K562 (cell line): ENCODE results near the gene TSSK2. TPM values are rescaled to one million over a fixed set of nuclear protein-coding genes. Genes with fewer than 3 reads are reported as not detected.

Experiments
- ARID2 ChIP-seq: fragments of 450-650 bp; IDR thresholded peaks from 2 replicates; pipeline ENCODE4 v1.6.1; 2017; ENCODE audit warnings: antibody characterized with exemption, mild to moderate bottlenecking
- CHD1 ChIP-seq: fragments of 200-600 bp; sonication (generic); IDR thresholded peaks from one replicate; pipeline ENCODE4 v1.6.1; 2012; ENCODE audit warnings: mild to moderate bottlenecking, moderate library complexity, low read length, inconsistent platforms
- ELF4 ChIP-seq: fragments of 450-650 bp; formaldehyde crosslinking; IDR thresholded peaks from 2 replicates; pipeline ENCODE4 v1.4.0; 2022; ENCODE audit warnings: missing genetic modification characterization
- HES1 ChIP-seq: fragments of 450-650 bp; IDR thresholded peaks from 2 replicates; pipeline ENCODE4 v1.6.1; 2016; ENCODE audit warnings: low read depth, mild to moderate bottlenecking, moderate library complexity
- MXI1 ChIP-seq: IDR thresholded peaks from 2 replicates; pipeline ENCODE4 v1.6.1; 2011; ENCODE audit warnings: low read depth, mild to moderate bottlenecking, improper control_type of control experiment, low read length
- PHF8 ChIP-seq: fragments of 200-600 bp; sonication (generic); IDR thresholded peaks from 2 replicates; pipeline ENCODE4 v1.6.1; 2012; ENCODE audit warnings: mixed run types, mild to moderate bottlenecking, inconsistent platforms, low read length, moderate library complexity, borderline replicate concordance
- PML ChIP-seq: IDR thresholded peaks from 2 replicates; pipeline ENCODE4 v1.6.1; 2012; ENCODE audit warnings: low read length, inconsistent platforms
- POLR2B ChIP-seq: fragments of 450-650 bp; IDR thresholded peaks from 2 replicates; pipeline ENCODE4 v1.6.1; 2018; ENCODE audit warnings: low read depth; ENCODE audit not compliant: partially characterized antibody
- PRPF4 ChIP-seq: fragments of 200-400 bp; formaldehyde crosslinking; IDR thresholded peaks from one replicate; pipeline ENCODE4 v1.6.1; 2017; ENCODE audit warnings: low read length, low read depth, mild to moderate bottlenecking; ENCODE audit not compliant: insufficient read depth, poor library complexity, severe bottlenecking
- SMAD1 ChIP-seq: fragments of 150-350 bp; IDR thresholded peaks from 2 replicates; pipeline ENCODE4 v1.6.1; 2014; ENCODE audit warnings: low read length, low read depth; ENCODE audit not compliant: partially characterized antibody
- SPI1 ChIP-seq: IDR thresholded peaks from 2 replicates; pipeline ENCODE4 v1.6.1; 2011; ENCODE audit warnings: low read depth, low read length, control low read depth, borderline replicate concordance
- TBL1XR1 ChIP-seq, 2 experiments: IDR thresholded peaks; 2 replicates each; pipeline ENCODE4 v1.6.1; 2012; ENCODE audit warnings: improper control_type of control experiment in 2 of 2, low read length in 2 of 2, mild to moderate bottlenecking in 1 of 2
- WHSC1 ChIP-seq: IDR thresholded peaks from one replicate; pipeline ENCODE4 v1.6.1; 2012; ENCODE audit warnings: low read length, control low read depth, inconsistent platforms
- ZKSCAN1 ChIP-seq: fragments of 150-350 bp; IDR thresholded peaks from 2 replicates; pipeline ENCODE4 v1.6.1; 2016; ENCODE audit warnings: low read depth, low read length
- ZNF76 ChIP-seq: fragments of 250-450 bp; sonication (Bioruptor Pico); IDR thresholded peaks from 2 replicates; pipeline ENCODE4 v1.4.0; 2020; ENCODE audit warnings: mild to moderate bottlenecking, moderate library complexity, borderline replicate concordance
- ZNF764 ChIP-seq: fragments of 250-450 bp; sonication (Bioruptor Pico); IDR thresholded peaks from 2 replicates; pipeline ENCODE4 v1.4.0; 2020; ENCODE audit warnings: low read depth, mild to moderate bottlenecking, moderate library complexity
- polyA plus RNA-seq, 8 experiments: library from polyadenylated mRNA; depleted of rRNA in 4 of 8; stranded (reverse) in 5 of 8; unstranded in 3 of 8; fragments of >200 nt; fragmentation: Nextera tagmentation in 2 of 8; fragmentation: Illumina TruSeq in 1 of 8; extraction: Ambion mirVana in 2 of 8; extraction: Trizol in 1 of 8; gene quantifications; 2 replicates each; pipeline versions ENCODE4 v1.2.1 to v1.2.3, GENCODE V29; 2011 to 2014; ENCODE audit warnings: inconsistent platforms in 1 of 8, missing spikeins in 1 of 8
- total RNA-seq, 7 experiments: library from RNA; depleted of rRNA in 6 of 7; stranded (reverse); fragments of >200 nt in 6 of 7; fragmentation: Illumina TruSeq in 2 of 7; extraction: Trizol in 2 of 7; gene quantifications; 2 replicates each; pipeline versions ENCODE4 v1.2.1 to v1.2.3, GENCODE V29; 2011 to 2021; ENCODE audit warnings: low replicate concordance in 1 of 7
- TF ChIP-seq, protein P1 (sequence below): fragments of 450-650 bp; formaldehyde crosslinking; conservative IDR thresholded peaks from 2 replicates; pipeline ENCODE4 v1.4.0; 2022; ENCODE audit warnings: mild to moderate bottlenecking, missing genetic modification characterization
- TF ChIP-seq, protein P2 (sequence below), 2 experiments: fragments of 250-450 bp in 1 of 2; fragments of 450-650 bp in 1 of 2; sonication (Bioruptor Pico) in 1 of 2; IDR thresholded peaks; 2 replicates each; pipeline versions ENCODE4 v1.6.1 to v1.8.0; 2016 to 2021; ENCODE audit warnings: mild to moderate bottlenecking in 2 of 2, moderate library complexity in 2 of 2, missing compliant biosample characterization in 1 of 2, missing genetic modification characterization in 1 of 2
- TF ChIP-seq, protein P3 (sequence below), 2 experiments: fragments of 450-650 bp; IDR thresholded peaks; 2 replicates each; pipeline ENCODE4 v1.6.1; 2016
- TF ChIP-seq, protein P4 (sequence below): fragments of 250-450 bp; sonication (Bioruptor Pico); IDR thresholded peaks from 2 replicates; pipeline ENCODE4 v1.4.0; 2020
- TF ChIP-seq, protein P5 (sequence below): sonication (generic); formaldehyde crosslinking; IDR thresholded peaks from 2 replicates; pipeline ENCODE4 v1.8.0; 2023; ENCODE audit warnings: mild to moderate bottlenecking, missing genetic modification reagents

The TSSK2 gene
- total and polyA plus RNA-seq, 9 of the 15 experiments (the other 6 are each of a cell fraction or from before 2014, with no cell fraction given): 0.04 TPM; not detected in 8

GRCh38 chr22:19122143-19122751, 8.9 kb upstream of the TSSK2 start, which contains the start of gene DGCR2 (continued):
- peak; percentile 81 for TF ChIP-seq CHD1
- TF ChIP-seq, protein P1, sequence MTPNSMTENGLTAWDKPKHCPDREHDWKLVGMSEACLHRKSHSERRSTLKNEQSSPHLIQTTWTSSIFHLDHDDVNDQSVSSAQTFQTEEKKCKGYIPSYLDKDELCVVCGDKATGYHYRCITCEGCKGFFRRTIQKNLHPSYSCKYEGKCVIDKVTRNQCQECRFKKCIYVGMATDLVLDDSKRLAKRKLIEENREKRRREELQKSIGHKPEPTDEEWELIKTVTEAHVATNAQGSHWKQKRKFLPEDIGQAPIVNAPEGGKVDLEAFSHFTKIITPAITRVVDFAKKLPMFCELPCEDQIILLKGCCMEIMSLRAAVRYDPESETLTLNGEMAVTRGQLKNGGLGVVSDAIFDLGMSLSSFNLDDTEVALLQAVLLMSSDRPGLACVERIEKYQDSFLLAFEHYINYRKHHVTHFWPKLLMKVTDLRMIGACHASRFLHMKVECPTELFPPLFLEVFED (CRISPR knock-in tag): peak; percentile 70; the same call in 1 of the 2 replicates
- TF ChIP-seq ZKSCAN1: 0 out of 2 replicates have a peak, but pooled peaks have one; percentile 41
- TF ChIP-seq PML: peak; percentile 84
- TF ChIP-seq PHF8: peak; percentile 90
- no peak for TF ChIP-seq HES1
- TF ChIP-seq ZNF764 (CRISPR knock-in tag): peak; percentile 86
- peak; percentile 85 for TF ChIP-seq SMAD1
- TF ChIP-seq, protein P2, sequence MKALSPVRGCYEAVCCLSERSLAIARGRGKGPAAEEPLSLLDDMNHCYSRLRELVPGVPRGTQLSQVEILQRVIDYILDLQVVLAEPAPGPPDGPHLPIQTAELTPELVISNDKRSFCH (CRISPR knock-in tag; IDR thresholded peaks at IDR 0.05): no peak
- TF ChIP-seq, protein P2 (tag; IDR thresholded peaks at IDR 0.05): peak; percentile 91
- TF ChIP-seq WHSC1: peak; percentile 82
- peak; percentile 93 for TF ChIP-seq POLR2B
- TF ChIP-seq, protein P3, sequence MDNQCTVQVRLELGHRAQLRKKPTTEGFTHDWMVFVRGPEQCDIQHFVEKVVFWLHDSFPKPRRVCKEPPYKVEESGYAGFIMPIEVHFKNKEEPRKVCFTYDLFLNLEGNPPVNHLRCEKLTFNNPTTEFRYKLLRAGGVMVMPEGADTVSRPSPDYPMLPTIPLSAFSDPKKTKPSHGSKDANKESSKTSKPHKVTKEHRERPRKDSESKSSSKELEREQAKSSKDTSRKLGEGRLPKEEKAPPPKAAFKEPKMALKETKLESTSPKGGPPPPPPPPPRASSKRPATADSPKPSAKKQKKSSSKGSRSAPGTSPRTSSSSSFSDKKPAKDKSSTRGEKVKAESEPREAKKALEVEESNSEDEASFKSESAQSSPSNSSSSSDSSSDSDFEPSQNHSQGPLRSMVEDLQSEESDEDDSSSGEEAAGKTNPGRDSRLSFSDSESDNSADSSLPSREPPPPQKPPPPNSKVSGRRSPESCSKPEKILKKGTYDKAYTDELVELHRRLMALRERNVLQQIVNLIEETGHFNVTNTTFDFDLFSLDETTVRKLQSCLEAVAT (IDR thresholded peaks at IDR 0.05): peak in 1 of 2 experiments; percentile 8; a peak in 1 of 4 replicates
- peak; percentile 85; the same call in 1 of the 2 replicates for TF ChIP-seq ELF4 (CRISPR knock-in tag)
- TF ChIP-seq, protein P4, sequence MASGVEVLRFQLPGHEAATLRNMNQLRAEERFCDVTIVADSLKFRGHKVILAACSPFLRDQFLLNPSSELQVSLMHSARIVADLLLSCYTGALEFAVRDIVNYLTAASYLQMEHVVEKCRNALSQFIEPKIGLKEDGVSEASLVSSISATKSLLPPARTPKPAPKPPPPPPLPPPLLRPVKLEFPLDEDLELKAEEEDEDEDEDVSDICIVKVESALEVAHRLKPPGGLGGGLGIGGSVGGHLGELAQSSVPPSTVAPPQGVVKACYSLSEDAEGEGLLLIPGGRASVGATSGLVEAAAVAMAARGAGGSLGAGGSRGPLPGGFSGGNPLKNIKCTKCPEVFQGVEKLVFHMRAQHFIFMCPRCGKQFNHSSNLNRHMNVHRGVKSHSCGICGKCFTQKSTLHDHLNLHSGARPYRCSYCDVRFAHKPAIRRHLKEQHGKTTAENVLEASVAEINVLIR (CRISPR knock-in tag): peak; percentile 77; the same call in 1 of the 2 replicates
- TF ChIP-seq ARID2: peak; percentile 67; the same call in 1 of the 2 replicates
- TF ChIP-seq SPI1: no peak
- peak; percentile 40 for TF ChIP-seq PRPF4
- peak; percentile 16 to 90; a peak in 2 of 4 replicates for TF ChIP-seq TBL1XR1 (IDR thresholded peaks at IDR 0.05; ENCODE audit: low read length in 2 of 2)
- TF ChIP-seq, protein P5, sequence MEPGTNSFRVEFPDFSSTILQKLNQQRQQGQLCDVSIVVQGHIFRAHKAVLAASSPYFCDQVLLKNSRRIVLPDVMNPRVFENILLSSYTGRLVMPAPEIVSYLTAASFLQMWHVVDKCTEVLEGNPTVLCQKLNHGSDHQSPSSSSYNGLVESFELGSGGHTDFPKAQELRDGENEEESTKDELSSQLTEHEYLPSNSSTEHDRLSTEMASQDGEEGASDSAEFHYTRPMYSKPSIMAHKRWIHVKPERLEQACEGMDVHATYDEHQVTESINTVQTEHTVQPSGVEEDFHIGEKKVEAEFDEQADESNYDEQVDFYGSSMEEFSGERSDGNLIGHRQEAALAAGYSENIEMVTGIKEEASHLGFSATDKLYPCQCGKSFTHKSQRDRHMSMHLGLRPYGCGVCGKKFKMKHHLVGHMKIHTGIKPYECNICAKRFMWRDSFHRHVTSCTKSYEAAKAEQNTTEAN: no peak
- peak; percentile 90; the same call in 1 of the 2 replicates for TF ChIP-seq ZNF76 (CRISPR knock-in tag)
- peak; percentile 55 for TF ChIP-seq MXI1
